ENCODE measurements around the gene ZDHHC1. TPM values are rescaled to one million over a fixed set of nuclear protein-coding genes. Genes with fewer than 3 reads are reported as not detected.
"Not testable (repeated sequence)": the region's sequence is repeated elsewhere in the genome, so short reads cannot be mapped to it uniquely, and the experiment has no call there.

ZDHHC1 gene
- total RNA-seq, 5 donors from 2014 or later (not counting 1 experiment from before 2014, with no cell fraction given), result 0.26 to 0.85 (median 0.47) TPM; not detected in 1

DNA sequence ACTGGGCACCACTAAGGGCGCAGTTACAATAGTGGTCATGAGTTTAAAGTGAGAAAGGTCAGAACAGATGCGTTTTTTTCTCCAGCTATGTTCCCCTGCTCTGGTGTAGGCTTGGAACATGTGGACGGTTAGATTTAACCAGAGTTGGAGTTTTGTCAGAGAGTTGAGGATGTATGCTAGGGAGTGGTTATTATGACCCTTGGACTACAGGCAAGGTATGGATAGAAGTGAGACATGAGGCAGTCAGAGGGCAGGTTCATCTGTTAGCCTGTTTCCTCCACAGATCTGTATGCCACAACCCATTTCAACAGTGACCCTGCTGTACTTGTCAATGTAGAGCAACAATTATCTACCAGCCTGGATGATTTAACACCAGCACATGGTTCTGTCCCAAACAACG lies 45.6 kb downstream of the ZDHHC1 start:
- Histone ChIP-seq H3K36me3 (ENCODE audit: control insufficient read depth in 2 of 2, extremely low read depth in 1 of 2, insufficient read depth in 1 of 2, low read length in 1 of 2) (no peaks in the 10 kb centered on the region), H3K9me3 (no peaks in the 10 kb centered on the region), H3K4me1 (ENCODE audit: control insufficient read depth in 1 of 2, extremely low read depth in 1 of 2, insufficient read depth in 2 of 2, low read length in 2 of 2) (no peaks in the 10 kb centered on the region), H3K27me3 (replicated peaks in 1 of 2; ENCODE audit: control insufficient read depth in 2 of 2, extremely low read depth in 1 of 2, insufficient read depth in 2 of 2, low read length in 1 of 2) (peaks cover 0 to 2% of the 10 kb centered on the region in 2 experiments), H3K4me3 (ENCODE audit: control insufficient read depth in 1 of 2, extremely low read depth in 1 of 2, low read length in 1 of 2) (no peak overlapping the region), H3K27ac (ENCODE audit: low read length) (no peak overlapping the region)
- 78% methylated on average over 3 of the region's 4 CpGs for WGBS (ENCODE audit: insufficient coverage)
- no peak for ATAC-seq (replicated peaks in 1 of 4)
- H3K27me3 Mint-ChIP-seq, result no peaks in the 10 kb centered on the region
- no peak overlapping the region for H3K4me3 Mint-ChIP-seq
- H3K4me1 Mint-ChIP-seq, result peaks cover 0 to 5% (median 2%) of the 10 kb centered on the region in 3 donors
- POLR2A ChIA-PET, result no interaction called here
- DNase-seq, result no peak
- H3K27ac Mint-ChIP-seq, result no peak overlapping the region
- CTCF ChIA-PET, result interaction anchor here in 1 of 2 donors (0.7 kb wide), 1 partner anchor 43 kb away, joined by 4 read pairs; no protein-coding TSS in a partner anchor
- H3K9me3 Mint-ChIP-seq, result no peaks in the 10 kb centered on the region
- H3K36me3 Mint-ChIP-seq, result no peaks in the 10 kb centered on the region

DNA sequence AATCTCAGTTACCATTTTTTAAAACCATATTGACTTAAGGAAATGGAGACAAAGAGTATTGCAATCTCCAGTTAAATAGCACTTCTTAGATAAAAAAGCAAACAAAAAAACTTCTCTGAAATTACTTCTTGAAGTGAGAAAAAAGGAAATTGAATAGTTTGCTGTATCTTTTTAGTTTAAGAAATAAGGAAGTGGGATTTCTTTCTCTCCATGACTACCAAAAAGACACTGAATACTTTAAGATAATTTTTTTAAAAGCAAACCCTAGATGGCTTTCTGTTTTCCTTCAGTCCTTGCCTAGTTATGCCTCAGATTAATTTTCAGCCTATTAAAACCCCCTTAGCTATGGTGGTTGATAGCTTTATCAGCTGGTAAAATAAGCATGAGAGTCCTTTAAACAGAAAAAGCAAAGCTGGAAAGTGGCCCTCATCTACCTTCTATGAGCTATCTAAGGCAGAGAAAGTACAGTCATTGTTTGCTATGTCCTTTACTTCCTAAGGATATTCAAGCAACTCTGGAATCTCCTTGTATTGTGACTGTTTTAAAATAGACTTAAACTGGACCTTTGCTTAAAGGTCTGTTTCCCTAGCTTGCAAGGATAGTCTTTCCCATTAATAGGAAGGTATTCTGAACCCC lies 51.6 kb downstream of the ZDHHC1 start:
- H3K4me3 Mint-ChIP-seq, result peak overlapping the region in 1 of 3 donors; percentile 26
- H3K4me3 ChIP-seq (ENCODE audit: control insufficient read depth in 1 of 2, extremely low read depth in 1 of 2, low read length in 1 of 2), result no peak overlapping the region

DNA sequence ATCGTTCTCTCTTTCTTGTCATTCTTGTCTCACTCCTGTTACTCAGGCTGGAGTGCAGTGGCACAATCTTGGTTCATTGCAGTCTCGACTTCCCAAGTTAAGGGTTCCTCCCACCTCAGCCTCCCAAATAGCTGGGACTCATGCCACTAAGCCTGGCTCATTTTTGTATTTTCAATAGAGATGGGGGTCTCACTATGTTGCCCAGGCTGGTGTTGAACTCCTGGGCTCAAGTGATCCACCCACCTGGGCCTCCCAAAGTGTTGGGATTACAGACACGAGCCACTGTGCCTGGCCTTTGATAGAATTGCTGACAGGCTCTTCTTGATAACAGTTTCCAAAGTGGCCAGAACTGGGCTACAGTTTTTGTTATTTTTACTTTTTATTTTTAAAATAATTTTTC lies 55.2 kb downstream of the ZDHHC1 start:
- Histone ChIP-seq H3K4me3 (ENCODE audit: control insufficient read depth in 1 of 2, extremely low read depth in 1 of 2, low read length in 1 of 2) (no peak overlapping the region), H3K27ac (ENCODE audit: low read length) (no peak overlapping the region), H3K36me3 (ENCODE audit: control insufficient read depth in 2 of 2, extremely low read depth in 1 of 2, insufficient read depth in 1 of 2, low read length in 1 of 2) (no peaks in the 10 kb centered on the region), H3K4me1 (ENCODE audit: control insufficient read depth in 1 of 2, extremely low read depth in 1 of 2, insufficient read depth in 2 of 2, low read length in 2 of 2) (peaks cover 0 to 12% of the 10 kb centered on the region in 2 experiments), H3K27me3 (replicated peaks in 1 of 2; ENCODE audit: control insufficient read depth in 2 of 2, extremely low read depth in 1 of 2, insufficient read depth in 2 of 2, low read length in 1 of 2) (peaks cover 0 to 3% of the 10 kb centered on the region in 2 experiments), H3K9me3 (no peaks in the 10 kb centered on the region)
- Mint-ChIP-seq H3K4me3 (no peak overlapping the region), H3K27ac (no peak overlapping the region), H3K4me1 (peaks cover 13 to 24% (median 18%) of the 10 kb centered on the region in 3 donors), H3K27me3 (peaks cover 1 to 5% of the 10 kb centered on the region in 2 donors), H3K9me3 (no peaks in the 10 kb centered on the region), H3K36me3 (no peaks in the 10 kb centered on the region)
- POLR2A ChIA-PET, result no interaction called here
- 60% methylated on average over 1 of the region's 3 CpGs for WGBS (ENCODE audit: insufficient coverage)
- no peak for DNase-seq
- CTCF ChIA-PET, result no interaction called here
- no peak for ATAC-seq (replicated peaks in 1 of 4)

More for the DNA sequence above, 51.6 kb downstream of the ZDHHC1 start:
- ChIA-PET CTCF (interaction anchor here (0.5 to 0.6 kb wide), 2 partner anchors 17 to 57 kb away, joined by 3 to 5 read pairs; no protein-coding TSS in a partner anchor), POLR2A (no interaction called here)
- Histone ChIP-seq H3K27ac (ENCODE audit: low read length) (peak overlapping the region; percentile 4), H3K36me3 (ENCODE audit: control insufficient read depth in 2 of 2, extremely low read depth in 1 of 2, insufficient read depth in 1 of 2, low read length in 1 of 2) (no peaks in the 10 kb centered on the region), H3K27me3 (replicated peaks in 1 of 2; ENCODE audit: control insufficient read depth in 2 of 2, extremely low read depth in 1 of 2, insufficient read depth in 2 of 2, low read length in 1 of 2) (no peaks in the 10 kb centered on the region), H3K4me1 (ENCODE audit: control insufficient read depth in 1 of 2, extremely low read depth in 1 of 2, insufficient read depth in 2 of 2, low read length in 2 of 2) (peaks cover 0 to 12% of the 10 kb centered on the region in 2 experiments), H3K9me3 (no peaks in the 10 kb centered on the region)
- H3K27me3 Mint-ChIP-seq, result peaks cover 0 to 1% of the 10 kb centered on the region in 2 donors
- H3K4me1 Mint-ChIP-seq, result peaks cover 13 to 25% (median 18%) of the 10 kb centered on the region in 3 donors
- H3K9me3 Mint-ChIP-seq, result no peaks in the 10 kb centered on the region
- no peaks in the 10 kb centered on the region for H3K36me3 Mint-ChIP-seq
- peak overlapping the region; percentile 35 to 36 for H3K27ac Mint-ChIP-seq
- peak in 2 of 4 experiments; percentile 16 to 36 for ATAC-seq (replicated peaks in 1 of 4)
- DNase-seq, result no peak

DNA sequence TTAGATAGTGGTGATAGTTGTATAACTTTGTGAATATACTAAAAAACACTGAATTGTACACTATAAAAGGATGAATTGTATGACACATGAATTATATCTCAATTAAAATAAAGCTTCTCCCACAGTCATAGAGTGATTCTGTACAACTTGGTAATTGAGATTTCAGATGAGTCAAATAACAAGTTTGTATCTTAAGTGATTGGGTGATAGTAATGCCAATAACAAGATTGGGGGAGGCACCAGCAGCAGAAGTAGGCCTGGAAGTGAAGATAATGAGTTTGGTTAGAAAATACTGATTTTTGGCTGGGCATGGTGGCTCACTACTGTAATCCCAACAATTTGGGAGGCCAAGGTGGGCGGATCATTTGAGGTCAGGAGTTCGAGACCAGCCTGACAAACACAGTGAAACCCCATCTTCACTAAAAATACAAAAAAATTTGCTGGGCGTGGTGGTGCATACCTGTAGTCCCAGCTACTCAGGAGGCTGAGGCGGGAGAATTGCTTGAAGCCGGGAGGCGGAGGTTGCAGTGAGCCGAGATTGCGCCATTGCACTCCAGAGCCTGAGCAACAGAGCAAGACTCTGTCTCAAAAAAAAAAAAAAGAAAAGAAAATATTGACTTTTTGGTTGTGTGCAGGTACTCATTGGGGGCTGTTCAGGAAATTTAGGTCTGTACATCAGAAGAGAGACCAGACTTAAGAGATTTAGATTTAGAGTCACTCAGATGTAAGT lies 56.6 kb downstream of the ZDHHC1 start:
- H3K4me3 ChIP-seq (ENCODE audit: control insufficient read depth in 1 of 2, extremely low read depth in 1 of 2, low read length in 1 of 2); POLR2A ChIA-PET; ATAC-seq (replicated peaks in 1 of 4); H3K36me3 ChIP-seq (ENCODE audit: control insufficient read depth in 2 of 2, extremely low read depth in 1 of 2, insufficient read depth in 1 of 2, low read length in 1 of 2); H3K36me3 Mint-ChIP-seq; H3K27me3 ChIP-seq (replicated peaks in 1 of 2; ENCODE audit: control insufficient read depth in 2 of 2, extremely low read depth in 1 of 2, insufficient read depth in 2 of 2, low read length in 1 of 2); H3K27me3 Mint-ChIP-seq; H3K27ac ChIP-seq (ENCODE audit: low read length); CTCF ChIA-PET; H3K4me3 Mint-ChIP-seq; H3K9me3 Mint-ChIP-seq; DNase-seq; H3K9me3 ChIP-seq; H3K4me1 ChIP-seq (ENCODE audit: control insufficient read depth in 1 of 2, extremely low read depth in 1 of 2, insufficient read depth in 2 of 2, low read length in 2 of 2); H3K27ac Mint-ChIP-seq: not testable (repeated sequence)
- WGBS (ENCODE audit: insufficient coverage), result 93% methylated on average over 6 of the region's 8 CpGs
- peaks cover 7 to 11% (median 9%) of the 10 kb centered on the region in 3 donors for H3K4me1 Mint-ChIP-seq

DNA sequence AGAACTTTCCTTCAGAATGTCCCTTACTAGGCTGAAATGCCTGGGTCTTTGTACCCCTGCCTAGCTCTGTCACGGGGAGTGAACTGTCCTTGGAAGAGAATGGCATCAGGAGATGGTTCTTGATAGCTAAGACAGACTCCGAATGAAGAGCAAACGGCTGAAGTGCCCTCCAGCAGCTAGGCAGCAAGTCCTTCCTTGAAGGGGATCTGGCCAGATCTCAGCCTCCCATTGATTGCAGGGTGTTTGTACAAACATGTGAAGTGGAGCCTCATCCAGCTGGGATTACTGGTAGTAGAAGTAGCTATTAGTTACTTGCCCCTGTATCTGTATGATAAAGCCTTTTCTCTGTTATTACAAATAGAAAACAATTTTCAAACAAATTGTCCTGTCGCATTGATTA lies 58.7 kb downstream of the ZDHHC1 start:
- WGBS (ENCODE audit: insufficient coverage), result 70% methylated on average over 3 of the region's 4 CpGs
- no peaks in the 10 kb centered on the region for H3K36me3 ChIP-seq (ENCODE audit: control insufficient read depth in 2 of 2, extremely low read depth in 1 of 2, insufficient read depth in 1 of 2, low read length in 1 of 2)
- peaks cover 0 to 3% of the 10 kb centered on the region in 2 experiments for H3K27me3 ChIP-seq (replicated peaks in 1 of 2; ENCODE audit: control insufficient read depth in 2 of 2, extremely low read depth in 1 of 2, insufficient read depth in 2 of 2, low read length in 1 of 2)
- ChIA-PET CTCF (interaction anchor here in 1 of 2 donors (0.7 to 1.1 kb wide), 2 partner anchors 11 to 43 kb away, joined by 3 read pairs; no protein-coding TSS in a partner anchor), POLR2A (interaction anchor here in 1 of 2 donors (0.7 kb wide), 1 partner anchor 326 kb away, joined by 5 read pairs; no protein-coding TSS in a partner anchor)
- Mint-ChIP-seq H3K4me3 (no peak overlapping the region), H3K9me3 (no peaks in the 10 kb centered on the region), H3K36me3 (no peaks in the 10 kb centered on the region), H3K4me1 (no peaks in the 10 kb centered on the region), H3K27me3 (peaks cover 5 to 9% of the 10 kb centered on the region in 2 donors), H3K27ac (no peak overlapping the region)
- no peaks in the 10 kb centered on the region for H3K9me3 ChIP-seq
- no peak for ATAC-seq (replicated peaks in 1 of 4)
- H3K4me1 ChIP-seq (ENCODE audit: control insufficient read depth in 1 of 2, extremely low read depth in 1 of 2, insufficient read depth in 2 of 2, low read length in 2 of 2), result no peaks in the 10 kb centered on the region
- no peak overlapping the region for H3K4me3 ChIP-seq (ENCODE audit: control insufficient read depth in 1 of 2, extremely low read depth in 1 of 2, low read length in 1 of 2)
- no peak overlapping the region for H3K27ac ChIP-seq (ENCODE audit: low read length)
- no peak for DNase-seq

DNA sequence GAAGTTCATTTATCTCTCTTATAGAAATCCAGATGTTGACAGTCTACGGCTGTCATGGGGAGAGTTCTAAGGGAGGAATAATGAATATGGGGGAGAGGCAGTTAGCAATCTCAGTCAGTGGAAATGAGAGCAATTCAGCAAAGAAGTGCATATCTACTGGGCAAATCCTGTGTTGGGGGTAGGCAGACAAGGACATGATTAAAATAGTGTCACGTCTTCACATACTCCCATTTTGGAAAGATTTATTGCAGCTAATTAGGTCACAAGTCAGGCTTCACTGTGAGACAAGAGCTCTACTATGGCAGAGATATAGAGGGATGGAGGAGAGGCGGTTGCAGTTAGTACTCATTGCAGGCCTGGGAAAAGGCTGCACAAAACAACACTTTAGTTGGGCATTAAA lies 59.9 kb downstream of the ZDHHC1 start:
- Histone ChIP-seq H3K27ac (ENCODE audit: low read length) (no peak overlapping the region), H3K4me3 (ENCODE audit: control insufficient read depth in 1 of 2, extremely low read depth in 1 of 2, low read length in 1 of 2) (no peak overlapping the region), H3K4me1 (ENCODE audit: control insufficient read depth in 1 of 2, extremely low read depth in 1 of 2, insufficient read depth in 2 of 2, low read length in 2 of 2) (no peaks in the 10 kb centered on the region), H3K9me3 (no peaks in the 10 kb centered on the region), H3K36me3 (ENCODE audit: control insufficient read depth in 2 of 2, extremely low read depth in 1 of 2, insufficient read depth in 1 of 2, low read length in 1 of 2) (no peaks in the 10 kb centered on the region), H3K27me3 (replicated peaks in 1 of 2; ENCODE audit: control insufficient read depth in 2 of 2, extremely low read depth in 1 of 2, insufficient read depth in 2 of 2, low read length in 1 of 2) (peaks cover 0 to 3% of the 10 kb centered on the region in 2 experiments)
- POLR2A ChIA-PET, result no interaction called here
- 100% methylated on average over 2 of the region's 3 CpGs for WGBS (ENCODE audit: insufficient coverage)
- Mint-ChIP-seq H3K4me1 (no peaks in the 10 kb centered on the region), H3K4me3 (no peak overlapping the region), H3K36me3 (no peaks in the 10 kb centered on the region), H3K27ac (no peak overlapping the region), H3K27me3 (peaks cover 5 to 9% of the 10 kb centered on the region in 2 donors), H3K9me3 (no peaks in the 10 kb centered on the region)
- CTCF ChIA-PET, result interaction anchor here in 1 of 2 donors (0.6 kb wide), 1 partner anchor 35 kb away, joined by 3 read pairs; no protein-coding TSS in a partner anchor
- no peak for ATAC-seq (replicated peaks in 1 of 4)
- no peak for DNase-seq
